Chondrocyte (in vitro differentiated cells): Measurements from ENCODE around the gene HES5. TPM values are rescaled to one million over a fixed set of nuclear protein-coding genes. Genes with fewer than 3 reads are reported as not detected.

Experiments used
- DNase-seq: peaks from one replicate; pipeline ENCODE4 v3.0.0; 2021; ENCODE audit warnings: mixed read lengths, low spot score
- H3K27ac Mint-ChIP-seq: one replicate; pipeline ENCODE4 v1.8.0; 2021; ENCODE audit warnings: mild to moderate bottlenecking, moderate library complexity, mixed read lengths; ENCODE audit not compliant: unreplicated experiment
- H3K27me3 Mint-ChIP-seq: 2 replicates; pipeline ENCODE4 v1.8.0; 2021; ENCODE audit warnings: low read depth, mixed read lengths
- H3K36me3 Mint-ChIP-seq: 2 replicates; pipeline ENCODE4 v1.8.0; 2021; ENCODE audit warnings: low read depth, mixed read lengths
- H3K4me1 Mint-ChIP-seq: 2 replicates; pipeline ENCODE4 v1.8.0; 2021; ENCODE audit warnings: low read depth, mild to moderate bottlenecking, mixed read lengths
- H3K4me3 Mint-ChIP-seq: one replicate; pipeline ENCODE4 v1.8.0; 2021; ENCODE audit warnings: mild to moderate bottlenecking, moderate library complexity, mixed read lengths; ENCODE audit not compliant: unreplicated experiment
- H3K9me3 Mint-ChIP-seq: 2 replicates; pipeline ENCODE4 v1.8.0; 2021; ENCODE audit warnings: low read depth, mixed read lengths
- total RNA-seq: library from RNA; stranded (reverse); gene quantifications from 3 replicates; pipeline ENCODE4 v1.2.1, GENCODE V29; 2021
- TF ChIP-seq, protein P1 (sequence below): fragments of 200-600 bp; sonication (generic); IDR thresholded peaks from 2 replicates; pipeline ENCODE4 v1.5.0; 2021; ENCODE audit warnings: antibody characterized with exemption, mild to moderate bottlenecking, moderate library complexity

HES5 gene
- total RNA-seq, 1 donor from 2014 or later: not detected

GRCh38 chr1:2494323-2494693 lies 35.8 kb downstream of the HES5 start:
- Mint-ChIP-seq H3K27me3 (no peaks in the 10 kb centered on the region), H3K36me3 (no peaks in the 10 kb centered on the region), H3K9me3 (no peaks in the 10 kb centered on the region), H3K4me1 (no peaks in the 10 kb centered on the region), H3K4me3 (no peak overlapping the region), H3K27ac (no peak overlapping the region)
- DNase-seq: no peak
- TF ChIP-seq, protein P1, sequence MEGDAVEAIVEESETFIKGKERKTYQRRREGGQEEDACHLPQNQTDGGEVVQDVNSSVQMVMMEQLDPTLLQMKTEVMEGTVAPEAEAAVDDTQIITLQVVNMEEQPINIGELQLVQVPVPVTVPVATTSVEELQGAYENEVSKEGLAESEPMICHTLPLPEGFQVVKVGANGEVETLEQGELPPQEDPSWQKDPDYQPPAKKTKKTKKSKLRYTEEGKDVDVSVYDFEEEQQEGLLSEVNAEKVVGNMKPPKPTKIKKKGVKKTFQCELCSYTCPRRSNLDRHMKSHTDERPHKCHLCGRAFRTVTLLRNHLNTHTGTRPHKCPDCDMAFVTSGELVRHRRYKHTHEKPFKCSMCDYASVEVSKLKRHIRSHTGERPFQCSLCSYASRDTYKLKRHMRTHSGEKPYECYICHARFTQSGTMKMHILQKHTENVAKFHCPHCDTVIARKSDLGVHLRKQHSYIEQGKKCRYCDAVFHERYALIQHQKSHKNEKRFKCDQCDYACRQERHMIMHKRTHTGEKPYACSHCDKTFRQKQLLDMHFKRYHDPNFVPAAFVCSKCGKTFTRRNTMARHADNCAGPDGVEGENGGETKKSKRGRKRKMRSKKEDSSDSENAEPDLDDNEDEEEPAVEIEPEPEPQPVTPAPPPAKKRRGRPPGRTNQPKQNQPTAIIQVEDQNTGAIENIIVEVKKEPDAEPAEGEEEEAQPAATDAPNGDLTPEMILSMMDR: no peak

GRCh38 chr1:2493691-2494322 lies 36.3 kb downstream of the HES5 start:
- peaks cover 4% of the 10 kb centered on the region for H3K9me3 Mint-ChIP-seq
- peaks cover 3% of the 10 kb centered on the region for H3K36me3 Mint-ChIP-seq
- no peaks in the 10 kb centered on the region for H3K4me1 Mint-ChIP-seq
- DNase-seq: no peak
- H3K4me3 Mint-ChIP-seq: no peak overlapping the region
- TF ChIP-seq, protein P1: no peak
- no peak overlapping the region for H3K27ac Mint-ChIP-seq
- H3K27me3 Mint-ChIP-seq: no peaks in the 10 kb centered on the region

- peaks cover 9% of the 10 kb centered on the region for H3K9me3 Mint-ChIP-seq
- no peaks in the 10 kb centered on the region for H3K27me3 Mint-ChIP-seq
- H3K4me1 Mint-ChIP-seq: no peaks in the 10 kb centered on the region
- TF ChIP-seq, protein P1: no peak
- H3K36me3 Mint-ChIP-seq: peaks cover 6% of the 10 kb centered on the region
- H3K27ac Mint-ChIP-seq: no peak overlapping the region
- no peak overlapping the region for H3K4me3 Mint-ChIP-seq
- DNase-seq: no peak
Observed at GRCh38 chr1:2493218-2493617, 36.8 kb downstream of the HES5 start.

DNA sequence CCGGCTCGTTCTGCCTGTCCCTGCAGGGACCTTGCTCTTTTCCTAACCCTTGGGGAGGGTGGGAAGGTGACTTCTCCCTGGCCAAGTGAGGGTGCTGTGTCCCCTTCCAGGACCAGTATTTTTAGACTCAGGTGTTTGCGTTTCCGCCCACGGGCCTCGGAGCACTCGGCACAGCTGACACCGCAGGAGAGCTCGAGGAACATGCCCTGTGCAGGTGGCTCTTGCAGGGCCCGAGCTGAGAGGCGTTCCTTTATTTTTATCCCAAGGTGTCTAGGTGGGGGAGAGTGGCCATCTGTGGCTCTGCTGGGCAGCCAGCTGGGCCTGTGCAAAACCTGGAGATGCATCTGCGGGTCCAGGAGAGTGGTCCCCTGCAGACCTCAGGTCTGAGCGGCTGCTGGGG lies 38.0 kb downstream of the HES5 start:
- no peak overlapping the region for H3K4me3 Mint-ChIP-seq
- H3K27ac Mint-ChIP-seq: no peak overlapping the region
- H3K27me3 Mint-ChIP-seq: no peaks in the 10 kb centered on the region
- peaks cover 8% of the 10 kb centered on the region for H3K36me3 Mint-ChIP-seq
- DNase-seq: no peak
- H3K4me1 Mint-ChIP-seq: no peaks in the 10 kb centered on the region
- peaks cover 15% of the 10 kb centered on the region for H3K9me3 Mint-ChIP-seq
- TF ChIP-seq, protein P1: no peak

DNA sequence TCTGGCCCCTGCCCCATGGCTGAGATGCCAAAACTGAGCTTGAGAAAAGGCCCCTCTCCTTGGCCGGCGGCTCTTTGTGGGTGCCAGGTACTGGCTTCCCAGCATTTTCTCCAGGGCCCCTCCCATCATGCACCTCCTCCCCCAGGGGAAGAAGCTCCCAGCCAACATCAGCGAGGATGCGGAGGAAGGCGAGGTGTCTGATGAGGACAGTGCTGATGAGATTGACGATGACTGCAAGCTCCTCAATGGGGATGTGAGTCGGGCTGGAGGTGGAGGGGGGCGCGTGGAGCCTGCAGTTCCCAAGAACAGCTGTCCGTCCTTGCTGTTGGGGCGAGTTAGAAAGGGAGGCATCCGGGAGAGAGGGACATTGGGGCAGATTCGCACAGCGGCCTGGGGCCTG lies 40.4 kb downstream of the HES5 start:
- Mint-ChIP-seq H3K27ac (no peak overlapping the region), H3K4me3 (no peak overlapping the region), H3K4me1 (no peaks in the 10 kb centered on the region), H3K9me3 (peaks cover 15% of the 10 kb centered on the region), H3K27me3 (no peaks in the 10 kb centered on the region), H3K36me3 (peaks cover 8% of the 10 kb centered on the region)
- no peak for DNase-seq
- TF ChIP-seq, protein P1: no peak
